Keratinocyte (primary cell): ENCODE data around the gene TAB3. TPM values are rescaled to one million over a fixed set of nuclear protein-coding genes. Genes with fewer than 3 reads are reported as not detected.

Experiments used
- DNase-seq: peaks from one replicate; pipeline ENCODE4 v3.0.0-alpha.2; 2011; ENCODE audit warnings: low read depth, missing footprints, low spot score
- FAIRE-seq: peaks from 2 replicates; lab custom pipeline; 2011; peaks lifted over from hg19 to GRCh38; lab: Jason Lieb, UNC
- H2AFZ ChIP-seq: 2 replicates; pipeline ENCODE4 v1.6.0; 2012; ENCODE audit warnings: low read length, control low read depth, inconsistent platforms; ENCODE audit not compliant: control insufficient read depth
- H3K27ac ChIP-seq: 2 replicates; pipeline ENCODE4 v1.5.1; 2011; ENCODE audit warnings: low read length; ENCODE audit not compliant: control insufficient read depth, insufficient read depth
- H3K27me3 ChIP-seq: 3 replicates; pipeline ENCODE4 v1.6.0; 2011; ENCODE audit warnings: low read length; ENCODE audit not compliant: control insufficient read depth, insufficient read depth; ENCODE audit errors: extremely low read depth
- H3K36me3 ChIP-seq, 2 experiments: 2 replicates in 1 of 2; 3 replicates in 1 of 2; pipeline ENCODE4 v1.5.1; 2011; ENCODE audit warnings: low read length in 2 of 2, mild to moderate bottlenecking in 1 of 2; ENCODE audit not compliant: control insufficient read depth in 2 of 2, insufficient read depth in 2 of 2; ENCODE audit errors: extremely low read depth in 1 of 2
- H3K4me1 ChIP-seq: 3 replicates; pipeline ENCODE4 v1.5.1; 2011; ENCODE audit warnings: low read length; ENCODE audit not compliant: control insufficient read depth, insufficient read depth; ENCODE audit errors: extremely low read depth
- H3K4me2 ChIP-seq: 3 replicates; pipeline ENCODE4 v1.6.0; 2011; ENCODE audit warnings: low read depth, low read length; ENCODE audit not compliant: control insufficient read depth, insufficient read depth; ENCODE audit errors: extremely low read depth
- H3K4me3 ChIP-seq, 3 experiments: fragments of 200-600 bp in 1 of 3; sonication (generic) in 1 of 3; 2 replicates in 2 of 3; 3 replicates in 1 of 3; pipeline ENCODE4 v1.5.1; 2011 to 2016; ENCODE audit warnings: low read length in 3 of 3, mild to moderate bottlenecking in 3 of 3, control low read depth in 2 of 3, inconsistent platforms in 1 of 3, low read depth in 1 of 3, mixed read lengths in 1 of 3, mixed run types in 1 of 3, moderate library complexity in 1 of 3; ENCODE audit not compliant: control insufficient read depth in 2 of 3, insufficient read depth in 2 of 3; ENCODE audit errors: extremely low read depth in 1 of 3
- H3K79me2 ChIP-seq: 2 replicates; pipeline ENCODE4 v1.6.0; 2012; ENCODE audit warnings: low read length; ENCODE audit not compliant: control insufficient read depth, insufficient read depth
- H3K9ac ChIP-seq: 3 replicates; pipeline ENCODE4 v1.6.0; 2011; ENCODE audit warnings: low read length; ENCODE audit not compliant: control insufficient read depth, insufficient read depth; ENCODE audit errors: extremely low read depth
- H3K9me1 ChIP-seq: 3 replicates; pipeline ENCODE4 v1.6.0; 2011; ENCODE audit warnings: low read length; ENCODE audit not compliant: control insufficient read depth, insufficient read depth; ENCODE audit errors: extremely low read depth
- H3K9me3 ChIP-seq: 2 replicates; pipeline ENCODE4 v1.5.1; 2012; ENCODE audit warnings: low read depth, low read length; ENCODE audit not compliant: control insufficient read depth
- H4K20me1 ChIP-seq: 3 replicates; pipeline ENCODE4 v1.6.0; 2011; ENCODE audit warnings: low read length; ENCODE audit not compliant: control insufficient read depth, insufficient read depth; ENCODE audit errors: extremely low read depth
- EZH2 ChIP-seq: IDR thresholded peaks from one replicate; pipeline ENCODE4 v1.6.1; 2012; ENCODE audit warnings: inconsistent platforms, mild to moderate bottlenecking, low read length, moderate library complexity
- dilution Hi-C: fragments of 300-500 bp; cut with MboI; formaldehyde crosslinking; loops from one replicate; pipeline ENCODE4 v1.7.0; 2020; ENCODE audit warnings: low sequenced_read_pairs; ENCODE audit not compliant: extremely low pct_ligation_motif_present
- polyA plus RNA-seq, 5 experiments: library from polyadenylated mRNA; depleted of rRNA in 3 of 5; stranded (reverse) in 3 of 5; stranded (forward) in 1 of 5; unstranded in 1 of 5; fragments of >200 nt; gene quantifications; 1 replicate in 1 of 5; 2 replicates in 3 of 5; 3 replicates in 1 of 5; pipeline versions ENCODE4 v1.2.1 to v1.2.3, GENCODE V29; 2011 to 2012; ENCODE audit warnings: missing spikeins in 2 of 5, low read depth in 1 of 5, low replicate concordance in 1 of 5
- TF ChIP-seq, protein P1 (sequence below), 3 experiments: IDR thresholded peaks in 1 of 3; conservative IDR thresholded peaks in 1 of 3; optimal IDR thresholded peaks in 1 of 3; 2 replicates in 2 of 3; 3 replicates in 1 of 3; pipeline versions ENCODE3 to v1.5.1; 2011; ENCODE audit warnings: low read length in 3 of 3, mild to moderate bottlenecking in 3 of 3, moderate library complexity in 2 of 3, control low read depth in 1 of 3, inconsistent platforms in 1 of 3; ENCODE audit not compliant: insufficient read depth in 2 of 3; ENCODE audit errors: extremely low read depth in 1 of 3

TAB3 gene
- polyA plus RNA-seq, 1 donor (not counting 4 experiments of a cell fraction or from before 2014, with no cell fraction given) = 25.5 TPM

DNA sequence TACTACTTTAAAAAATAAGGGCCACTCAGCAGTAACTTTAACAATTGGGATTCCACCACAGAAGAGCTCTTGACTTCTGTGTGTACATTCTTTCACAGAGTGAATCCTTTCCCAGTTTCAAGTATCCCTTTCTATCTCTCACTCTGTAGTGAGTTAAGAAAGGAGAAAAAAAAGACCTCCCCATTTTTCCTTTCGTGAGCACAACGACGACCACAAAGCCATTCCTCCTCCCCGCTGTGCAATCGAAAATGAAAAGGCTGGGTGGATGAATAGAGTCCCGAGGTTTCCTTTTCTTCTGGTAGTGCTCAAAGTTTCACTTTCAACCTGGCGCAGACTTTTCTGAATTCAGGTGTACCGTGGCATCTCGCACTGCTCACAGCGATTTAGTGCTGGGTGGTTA is 58.0 kb downstream of the TAB3 start:
- H3K79me2 ChIP-seq = no peaks in the 10 kb centered on the region
- dilution Hi-C loops = no loop called here
- H3K4me2 ChIP-seq = no peak overlapping the region
- H3K9me1 ChIP-seq = no peaks in the 10 kb centered on the region
- TF ChIP-seq, protein P1, sequence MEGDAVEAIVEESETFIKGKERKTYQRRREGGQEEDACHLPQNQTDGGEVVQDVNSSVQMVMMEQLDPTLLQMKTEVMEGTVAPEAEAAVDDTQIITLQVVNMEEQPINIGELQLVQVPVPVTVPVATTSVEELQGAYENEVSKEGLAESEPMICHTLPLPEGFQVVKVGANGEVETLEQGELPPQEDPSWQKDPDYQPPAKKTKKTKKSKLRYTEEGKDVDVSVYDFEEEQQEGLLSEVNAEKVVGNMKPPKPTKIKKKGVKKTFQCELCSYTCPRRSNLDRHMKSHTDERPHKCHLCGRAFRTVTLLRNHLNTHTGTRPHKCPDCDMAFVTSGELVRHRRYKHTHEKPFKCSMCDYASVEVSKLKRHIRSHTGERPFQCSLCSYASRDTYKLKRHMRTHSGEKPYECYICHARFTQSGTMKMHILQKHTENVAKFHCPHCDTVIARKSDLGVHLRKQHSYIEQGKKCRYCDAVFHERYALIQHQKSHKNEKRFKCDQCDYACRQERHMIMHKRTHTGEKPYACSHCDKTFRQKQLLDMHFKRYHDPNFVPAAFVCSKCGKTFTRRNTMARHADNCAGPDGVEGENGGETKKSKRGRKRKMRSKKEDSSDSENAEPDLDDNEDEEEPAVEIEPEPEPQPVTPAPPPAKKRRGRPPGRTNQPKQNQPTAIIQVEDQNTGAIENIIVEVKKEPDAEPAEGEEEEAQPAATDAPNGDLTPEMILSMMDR (optimal IDR thresholded peaks at IDR 0.05 in 1 of 3, IDR thresholded peaks at IDR 0.05 in 1 of 3, conservative IDR thresholded peaks at IDR 0.05 in 1 of 3; ENCODE audit: extremely low read depth in 1 of 3, insufficient read depth in 2 of 3, low read length in 3 of 3) = no peak
- no peak for TF ChIP-seq EZH2
- no peaks in the 10 kb centered on the region for H3K9me3 ChIP-seq
- no peak overlapping the region for H3K27ac ChIP-seq
- H3K4me1 ChIP-seq = no peaks in the 10 kb centered on the region
- H3K4me3 ChIP-seq = no peak overlapping the region
- no peak overlapping the region for H2AFZ ChIP-seq
- H4K20me1 ChIP-seq = no peaks in the 10 kb centered on the region
- H3K27me3 ChIP-seq = no peaks in the 10 kb centered on the region
- FAIRE-seq (no peak), DNase-seq (no peak)
- no peaks in the 10 kb centered on the region for H3K36me3 ChIP-seq
- no peak overlapping the region for H3K9ac ChIP-seq

DNA sequence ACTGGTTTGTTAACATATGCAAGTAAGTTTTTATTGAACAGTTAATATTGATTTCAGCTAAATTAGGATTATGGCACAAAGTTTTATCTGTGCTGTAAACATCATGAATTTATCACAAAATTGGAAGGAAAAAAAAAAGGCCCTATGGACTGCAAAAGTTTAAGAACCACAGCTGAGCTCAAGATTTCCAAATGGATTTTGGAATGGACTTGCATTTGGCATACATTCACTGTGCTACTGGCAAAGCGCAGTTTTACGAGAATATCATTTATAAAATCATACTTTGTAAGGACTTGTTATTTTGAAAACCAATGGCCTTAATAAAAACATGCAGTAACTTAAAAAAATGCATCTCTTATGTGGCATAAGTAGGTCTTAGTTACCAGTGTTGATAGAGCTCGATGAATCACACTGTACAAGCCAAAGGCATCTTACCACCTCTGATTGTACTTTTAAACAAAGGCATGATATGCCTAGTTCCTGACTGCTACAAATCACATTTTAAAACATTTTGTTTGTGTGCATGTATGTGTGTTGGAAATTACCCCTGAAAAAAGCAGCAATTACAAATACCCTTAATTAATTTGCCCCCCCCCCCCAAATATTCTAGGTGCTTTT is 58.6 kb downstream of the TAB3 start:
- no peak for TF ChIP-seq EZH2
- TF ChIP-seq, protein P1 (optimal IDR thresholded peaks at IDR 0.05 in 1 of 3, IDR thresholded peaks at IDR 0.05 in 1 of 3, conservative IDR thresholded peaks at IDR 0.05 in 1 of 3; ENCODE audit: extremely low read depth in 1 of 3, insufficient read depth in 2 of 3, low read length in 3 of 3) = no peak
- H3K36me3 ChIP-seq = no peaks in the 10 kb centered on the region
- no peak overlapping the region for H2AFZ ChIP-seq
- H3K4me2 ChIP-seq = no peak overlapping the region
- H3K4me1 ChIP-seq = no peaks in the 10 kb centered on the region
- FAIRE-seq (no peak), DNase-seq (no peak)
- no peaks in the 10 kb centered on the region for H3K27me3 ChIP-seq
- H3K9me3 ChIP-seq = no peaks in the 10 kb centered on the region
- H4K20me1 ChIP-seq = no peaks in the 10 kb centered on the region
- H3K79me2 ChIP-seq = no peaks in the 10 kb centered on the region
- H3K4me3 ChIP-seq = no peak overlapping the region
- H3K27ac ChIP-seq = no peak overlapping the region
- dilution Hi-C loops = no loop called here
- no peaks in the 10 kb centered on the region for H3K9me1 ChIP-seq
- H3K9ac ChIP-seq = no peak overlapping the region
